A549 (cell line): Measurements from ENCODE around the gene TRIM9. TPM values are rescaled to one million over a fixed set of nuclear protein-coding genes. Genes with fewer than 3 reads are reported as not detected.

Experiments
- ATAC-seq, 2 experiments: fragments of 200-7000 bp in 1 of 2; fragments of >200 bp in 1 of 2; cut with Nextera tagmentation in 1 of 2; cut with Tn5 transposase in 1 of 2; 3 replicates each; pipeline versions ENCODE4 v1.8.0 to v1.9.1; 2018 to 2020; ENCODE audit warnings: mild to moderate bottlenecking in 1 of 2, moderate library complexity in 1 of 2
- CTCF ChIA-PET: fragments of 300-600 bp; sonication (Branson Sonifier 250); formaldehyde crosslinking; extraction: SDS; loops from one replicate; lab custom pipeline; 2021; ENCODE audit warnings: antibody characterized with exemption, inconsistent platforms; lab: Yijun Ruan, JAX
- POLR2A ChIA-PET: fragments of 350-600 bp; formaldehyde crosslinking; extraction: SDS; loops from one replicate; lab custom pipeline; 2021; ENCODE audit warnings: antibody characterized with exemption, inconsistent platforms; lab: Yijun Ruan, JAX
- DNase-seq, 2 experiments: peaks; one replicate each; pipeline versions ENCODE4 v3.0.0 to v3.0.0-alpha.2; 2011 to 2016; ENCODE audit warnings: low read depth in 1 of 2, low spot score in 1 of 2
- FAIRE-seq: peaks from 2 replicates; lab custom pipeline; 2011; peaks lifted over from hg19 to GRCh38; lab: Jason Lieb, UNC
- H3K27ac ChIP-seq, 2 experiments: fragments of >200 bp; sonication (Bioruptor Twin); formaldehyde crosslinking; 3 replicates each; pipeline ENCODE4 v1.5.1; 2016 to 2017
- H3K4me1 ChIP-seq: fragments of >200 bp; sonication (Bioruptor Twin); formaldehyde crosslinking; 3 replicates; pipeline ENCODE4 v1.6.1; 2016
- H3K4me2 ChIP-seq: fragments of >200 bp; sonication (Bioruptor Twin); formaldehyde crosslinking; 3 replicates; pipeline ENCODE4 v1.6.1; 2016
- H3K4me3 ChIP-seq: fragments of >200 bp; sonication (Bioruptor Twin); formaldehyde crosslinking; 3 replicates; pipeline ENCODE4 v1.5.1; 2016
- H3K9me3 ChIP-seq: fragments of >200 bp; sonication (Bioruptor Twin); formaldehyde crosslinking; 3 replicates; pipeline ENCODE4 v1.6.1; 2016
- BHLHE40 ChIP-seq: IDR thresholded peaks from 2 replicates; pipeline ENCODE4 v1.6.1; 2012; ENCODE audit warnings: low read depth, low read length, inconsistent platforms
- CBX2 ChIP-seq: fragments of 200-600 bp; sonication (generic); IDR thresholded peaks from 2 replicates; pipeline ENCODE4 v1.6.1; 2016; ENCODE audit warnings: low read depth, mild to moderate bottlenecking, borderline replicate concordance
- CBX8 ChIP-seq: fragments of 200-600 bp; sonication (generic); IDR thresholded peaks from 2 replicates; pipeline ENCODE4 v1.6.1; 2016
- CHD2 ChIP-seq: fragments of 150-350 bp; IDR thresholded peaks from 2 replicates; pipeline ENCODE4 v1.6.1; 2014; ENCODE audit warnings: low read length; ENCODE audit not compliant: partially characterized antibody
- CHD4 ChIP-seq: fragments of 200-600 bp; sonication (generic); IDR thresholded peaks from 2 replicates; pipeline ENCODE4 v1.6.1; 2016; ENCODE audit warnings: antibody characterized with exemption, mild to moderate bottlenecking, borderline replicate concordance
- EHF ChIP-seq: fragments of 250-450 bp; sonication (Bioruptor Pico); IDR thresholded peaks from 2 replicates; pipeline ENCODE4 v1.5.0; 2020; ENCODE audit warnings: mild to moderate bottlenecking
- ESRRA ChIP-seq: fragments of 150-350 bp; IDR thresholded peaks from 2 replicates; pipeline ENCODE4 v1.6.1; 2014; ENCODE audit warnings: mild to moderate bottlenecking, low read length, borderline replicate concordance
- FOSL2 ChIP-seq, 2 experiments: fragments of 450-650 bp in 1 of 2; fragments of >200 bp in 1 of 2; sonication (Bioruptor Twin) in 1 of 2; formaldehyde crosslinking; IDR thresholded peaks; 2 replicates each; pipeline versions ENCODE4 v1.5.0 to v1.6.1; 2016 to 2020; ENCODE audit warnings: mild to moderate bottlenecking in 1 of 2, moderate library complexity in 1 of 2
- FOXS1 ChIP-seq: fragments of 250-450 bp; sonication (Bioruptor Pico); IDR thresholded peaks from 2 replicates; pipeline ENCODE4 v1.5.0; 2020; ENCODE audit warnings: mild to moderate bottlenecking, moderate library complexity
- GATA3 ChIP-seq: IDR thresholded peaks from 2 replicates; pipeline ENCODE4 v1.6.1; 2012; ENCODE audit warnings: borderline replicate concordance
- HES2 ChIP-seq: fragments of >200 bp; sonication (Bioruptor Twin); formaldehyde crosslinking; IDR thresholded peaks from 2 replicates; pipeline ENCODE4 v1.6.1; 2016
- HOXA7 ChIP-seq: fragments of 250-450 bp; sonication (Bioruptor Pico); IDR thresholded peaks from 2 replicates; pipeline ENCODE4 v1.5.0; 2020; ENCODE audit warnings: mild to moderate bottlenecking, moderate library complexity
- JUN ChIP-seq, 2 experiments: fragments of >200 bp; sonication (Bioruptor Twin); formaldehyde crosslinking; IDR thresholded peaks; 2 replicates in 1 of 2; 3 replicates in 1 of 2; pipeline ENCODE4 v1.6.1; 2016 to 2017
- KDM1A ChIP-seq: fragments of 200-600 bp; sonication (generic); IDR thresholded peaks from 2 replicates; pipeline ENCODE4 v1.6.1; 2016; ENCODE audit warnings: low read depth, mild to moderate bottlenecking
- MAFK ChIP-seq: fragments of 450-650 bp; IDR thresholded peaks from 2 replicates; pipeline ENCODE4 v1.6.1; 2014; ENCODE audit not compliant: partially characterized antibody
- PBX3 ChIP-seq: IDR thresholded peaks from 2 replicates; pipeline ENCODE4 v1.6.1; 2012
- POLR2A ChIP-seq: IDR thresholded peaks from 2 replicates; pipeline ENCODE4 v1.6.1; 2012; ENCODE audit warnings: mild to moderate bottlenecking, low read length
- RAD21 ChIP-seq, 2 experiments: fragments of >200 bp in 1 of 2; sonication (Bioruptor Twin) in 1 of 2; formaldehyde crosslinking in 1 of 2; IDR thresholded peaks in 1 of 2; conservative IDR thresholded peaks in 1 of 2; 2 replicates in 1 of 2; 3 replicates in 1 of 2; pipeline ENCODE4 v1.6.1; 2012 to 2018; ENCODE audit warnings: inconsistent platforms in 1 of 2
- RNF2 ChIP-seq: fragments of 200-600 bp; sonication (generic); IDR thresholded peaks from 2 replicates; pipeline ENCODE4 v1.6.1; 2016; ENCODE audit warnings: low read depth, mild to moderate bottlenecking, antibody characterized with exemption, moderate library complexity, borderline replicate concordance
- SREBF2 ChIP-seq: fragments of 450-650 bp; IDR thresholded peaks from 2 replicates; pipeline ENCODE4 v1.6.1; 2014; ENCODE audit warnings: mild to moderate bottlenecking, moderate library complexity
- TFCP2L1 ChIP-seq: fragments of 250-450 bp; sonication (Bioruptor Pico); IDR thresholded peaks from 2 replicates; pipeline ENCODE4 v1.5.0; 2021; ENCODE audit warnings: mild to moderate bottlenecking
- USF2 ChIP-seq: fragments of 450-650 bp; IDR thresholded peaks from 2 replicates; pipeline ENCODE4 v1.6.1; 2014; ENCODE audit warnings: antibody characterized with exemption
- ZC3H11A ChIP-seq: fragments of 450-650 bp; IDR thresholded peaks from 2 replicates; pipeline ENCODE4 v1.6.1; 2014; ENCODE audit warnings: antibody characterized with exemption, mild to moderate bottlenecking
- ZFP36 ChIP-seq: fragments of 450-650 bp; IDR thresholded peaks from 2 replicates; pipeline ENCODE4 v1.6.1; 2014; ENCODE audit warnings: borderline replicate concordance; ENCODE audit not compliant: partially characterized antibody
- WGBS: methylation state at CpG from one replicate; pipeline ENCODE4 v1.1.6; 2017; ENCODE audit errors: missing lambda C conversion rate; 5-methylcytosine and 5-hydroxymethylcytosine counted together
- polyA plus RNA-seq, 4 experiments: library from polyadenylated mRNA; depleted of rRNA in 3 of 4; stranded (reverse); fragments of >200 nt; fragmentation: RNase III in 1 of 4; extraction: RNeasy Plus Mini Kit Qiagen cat#74134 plus additional on column Dnase treatment in 1 of 4; gene quantifications; 2 replicates in 3 of 4; 3 replicates in 1 of 4; pipeline ENCODE4 v1.2.3, GENCODE V29; 2011 to 2017
- TF ChIP-seq, protein P1 (sequence below): fragments of 150-350 bp; IDR thresholded peaks from 2 replicates; pipeline ENCODE4 v1.6.1; 2014; ENCODE audit warnings: low read depth, mild to moderate bottlenecking, low read length
- TF ChIP-seq, protein P2 (sequence below): fragments of >200 bp; sonication (Bioruptor Twin); formaldehyde crosslinking; IDR thresholded peaks from 3 replicates; pipeline ENCODE4 v1.5.1; 2016

Gene TRIM9
- polyA plus RNA-seq, 2 of the 4 experiments (the other 2 are of a cell fraction), result 5.4 to 21.2 TPM

- TF ChIP-seq, protein P1, sequence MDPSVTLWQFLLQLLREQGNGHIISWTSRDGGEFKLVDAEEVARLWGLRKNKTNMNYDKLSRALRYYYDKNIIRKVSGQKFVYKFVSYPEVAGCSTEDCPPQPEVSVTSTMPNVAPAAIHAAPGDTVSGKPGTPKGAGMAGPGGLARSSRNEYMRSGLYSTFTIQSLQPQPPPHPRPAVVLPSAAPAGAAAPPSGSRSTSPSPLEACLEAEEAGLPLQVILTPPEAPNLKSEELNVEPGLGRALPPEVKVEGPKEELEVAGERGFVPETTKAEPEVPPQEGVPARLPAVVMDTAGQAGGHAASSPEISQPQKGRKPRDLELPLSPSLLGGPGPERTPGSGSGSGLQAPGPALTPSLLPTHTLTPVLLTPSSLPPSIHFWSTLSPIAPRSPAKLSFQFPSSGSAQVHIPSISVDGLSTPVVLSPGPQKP, result no peak
- TF ChIP-seq JUN (IDR thresholded peaks at IDR 0.05), result peak in 1 of 2 experiments; percentile 40; a peak in 1 of 5 replicates
- TF ChIP-seq HES2, result no peak
Observed at GRCh38 chr14:51093371-51094281, 1.3 kb downstream of the TRIM9 start (continued).

DNA sequence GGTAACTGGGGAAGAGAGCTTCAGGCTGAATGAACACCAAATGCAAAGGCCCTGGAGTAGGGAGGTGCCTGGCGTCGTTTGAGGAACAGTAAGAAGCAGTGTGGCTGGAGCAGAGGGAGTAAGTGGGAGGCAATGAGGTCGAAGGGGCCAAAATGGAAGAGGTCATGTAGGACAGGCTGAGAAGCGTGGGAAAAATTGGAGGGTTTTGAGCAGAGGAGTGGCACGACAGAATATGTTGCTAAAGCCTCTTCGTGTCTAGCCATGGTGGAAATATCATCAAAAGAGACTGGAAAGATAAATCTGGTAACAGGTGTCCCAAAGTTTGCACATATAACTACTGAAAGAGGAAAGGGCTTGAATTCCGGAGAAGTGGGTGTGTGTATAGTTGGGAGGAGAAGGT is 1.9 kb downstream of the TRIM9 start:
- Histone ChIP-seq H3K4me3 (peak overlapping the region; percentile 76), H3K9me3 (no peaks in the 10 kb centered on the region), H3K4me2 (peak overlapping the region; percentile 97), H3K27ac (peak overlapping the region; percentile 75 to 88; a peak in 5 of 6 replicates), H3K4me1 (peaks cover 66% of the 10 kb centered on the region)
- ChIA-PET POLR2A (interaction anchor here (3.4 kb wide), 1 partner anchor 137 kb away, joined by 33 read pairs; no protein-coding TSS in a partner anchor), CTCF (interaction anchor here (0.7 to 3.4 kb wide), 21 partner anchors 9 to 354 kb away, joined by 3 to 30 read pairs (median 3); no protein-coding TSS in a partner anchor)
- 71% methylated on average over 7 of the region's 7 CpGs for WGBS
- no peak for ATAC-seq
- FAIRE-seq, result no peak
- DNase-seq, result no peak
- TF ChIP-seq, protein P2, sequence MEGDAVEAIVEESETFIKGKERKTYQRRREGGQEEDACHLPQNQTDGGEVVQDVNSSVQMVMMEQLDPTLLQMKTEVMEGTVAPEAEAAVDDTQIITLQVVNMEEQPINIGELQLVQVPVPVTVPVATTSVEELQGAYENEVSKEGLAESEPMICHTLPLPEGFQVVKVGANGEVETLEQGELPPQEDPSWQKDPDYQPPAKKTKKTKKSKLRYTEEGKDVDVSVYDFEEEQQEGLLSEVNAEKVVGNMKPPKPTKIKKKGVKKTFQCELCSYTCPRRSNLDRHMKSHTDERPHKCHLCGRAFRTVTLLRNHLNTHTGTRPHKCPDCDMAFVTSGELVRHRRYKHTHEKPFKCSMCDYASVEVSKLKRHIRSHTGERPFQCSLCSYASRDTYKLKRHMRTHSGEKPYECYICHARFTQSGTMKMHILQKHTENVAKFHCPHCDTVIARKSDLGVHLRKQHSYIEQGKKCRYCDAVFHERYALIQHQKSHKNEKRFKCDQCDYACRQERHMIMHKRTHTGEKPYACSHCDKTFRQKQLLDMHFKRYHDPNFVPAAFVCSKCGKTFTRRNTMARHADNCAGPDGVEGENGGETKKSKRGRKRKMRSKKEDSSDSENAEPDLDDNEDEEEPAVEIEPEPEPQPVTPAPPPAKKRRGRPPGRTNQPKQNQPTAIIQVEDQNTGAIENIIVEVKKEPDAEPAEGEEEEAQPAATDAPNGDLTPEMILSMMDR, result no peak
- TF ChIP-seq PBX3 (no peak), TFCP2L1 (CRISPR knock-in tag) (no peak), ESRRA (no peak), POLR2A (no peak), JUN (IDR thresholded peaks at IDR 0.05) (no peak), EHF (CRISPR knock-in tag) (no peak), HOXA7 (CRISPR knock-in tag) (no peak), FOXS1 (CRISPR knock-in tag) (no peak), MAFK (no peak), KDM1A (no peak)

DNA sequence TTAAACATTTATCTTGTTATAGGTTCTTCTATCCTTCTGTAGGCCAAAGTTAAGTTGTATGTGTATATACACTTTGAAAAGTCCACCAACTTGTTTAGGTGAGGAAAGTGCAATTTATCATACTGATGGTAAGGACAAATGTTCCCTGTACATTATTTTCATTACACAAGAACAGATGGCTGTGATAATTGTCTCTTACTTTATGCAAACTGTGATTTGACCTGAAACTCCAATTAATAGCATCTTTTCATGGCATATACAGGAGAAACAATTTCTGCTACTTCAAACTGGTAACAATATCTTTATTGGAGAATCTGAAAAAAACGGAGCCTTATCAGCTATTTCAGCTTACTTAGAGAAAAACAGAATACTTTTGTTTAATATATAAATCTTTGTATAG is 5.6 kb downstream of the TRIM9 start:
- DNase-seq, result no peak
- Histone ChIP-seq H3K9me3 (no peaks in the 10 kb centered on the region), H3K4me3 (no peak overlapping the region), H3K27ac (no peak overlapping the region; a peak in 1 of 6 replicates), H3K4me2 (no peak overlapping the region), H3K4me1 (peaks cover 71% of the 10 kb centered on the region)
- 73% methylated on average over 1 of the region's 1 CpG for WGBS
- FAIRE-seq, result no peak
- POLR2A ChIA-PET, result no interaction called here
- CTCF ChIA-PET, result interaction anchor here (1.1 to 1.3 kb wide), 4 partner anchors 12 to 41 kb away, joined by 3 to 5 read pairs (median 4); no protein-coding TSS in a partner anchor
- ATAC-seq, result no peak
- TF ChIP-seq FOSL2 (IDR thresholded peaks at IDR 0.05) (no peak), FOSL2 (CRISPR knock-in tag; IDR thresholded peaks at IDR 0.05) (no peak), CHD4 (no peak), BHLHE40 (no peak), CBX8 (no peak), FOXS1 (CRISPR knock-in tag) (no peak), RAD21 (conservative IDR thresholded peaks at IDR 0.05 in 1 of 2, IDR thresholded peaks at IDR 0.05 in 1 of 2) (no peak), CHD2 (no peak), SREBF2 (no peak), USF2 (no peak), ZFP36 (no peak), ZC3H11A (no peak), RNF2 (no peak), JUN (IDR thresholded peaks at IDR 0.05) (no peak), CBX2 (no peak), GATA3 (no peak)
